SK-N-SH (cell line): ENCODE measurements around the gene SLC38A2. TPM values are rescaled to one million over a fixed set of nuclear protein-coding genes. Genes with fewer than 3 reads are reported as not detected.

Source experiments
- CTCF ChIA-PET: fragments of 300-600, 350-600 bp; formaldehyde crosslinking; extraction: SDS; loops from one replicate; lab custom pipeline; 2021; lab: Yijun Ruan, JAX
- POLR2A ChIA-PET: fragments of 350-600 bp; sonication (Branson Sonifier 250); formaldehyde crosslinking; extraction: SDS; loops from one replicate; lab custom pipeline; 2020; ENCODE audit warnings: antibody characterized with exemption, inconsistent platforms; lab: Yijun Ruan, JAX
- DNase-seq: peaks from one replicate; pipeline ENCODE4 v3.0.0; 2012
- H2AFZ ChIP-seq: fragments of 200-600 bp; sonication (generic); 2 replicates; pipeline ENCODE4 v1.8.1; 2016; ENCODE audit warnings: antibody characterized with exemption, mild to moderate bottlenecking, low read depth
- H3F3A ChIP-seq: fragments of 200-600 bp; sonication (generic); replicated peaks from 2 replicates; pipeline ENCODE3; 2016; ENCODE audit warnings: antibody characterized with exemption, mild to moderate bottlenecking; ENCODE audit not compliant: insufficient read depth
- H3K27ac ChIP-seq, 2 experiments: fragments of 200-500 bp in 1 of 2; fragments of 200-600 bp in 1 of 2; sonication (Bioruptor generic) in 1 of 2; sonication (generic), shearing (Covaris generic) in 1 of 2; 2 replicates each; pipeline versions ENCODE4 v1.5.1 to v1.6.1; 2014 to 2016; ENCODE audit warnings: low read depth in 2 of 2, inconsistent platforms in 1 of 2, low read length in 1 of 2, mild to moderate bottlenecking in 1 of 2, mixed read lengths in 1 of 2
- H3K27me3 ChIP-seq: fragments of 200-600 bp; sonication (generic), shearing (Covaris generic); 2 replicates; pipeline ENCODE4 v1.6.1; 2016; ENCODE audit warnings: mixed run types; ENCODE audit not compliant: insufficient read depth
- H3K36me3 ChIP-seq, 2 experiments: fragments of 200-500 bp in 1 of 2; fragments of 200-600 bp in 1 of 2; sonication (Bioruptor generic) in 1 of 2; sonication (generic) in 1 of 2; replicated peaks in 1 of 2; 2 replicates each; pipeline versions ENCODE3 to v1.5.1; 2014 to 2016; ENCODE audit warnings: low read length in 1 of 2, mild to moderate bottlenecking in 1 of 2; ENCODE audit not compliant: insufficient read depth in 2 of 2, control insufficient read depth in 1 of 2
- H3K4me1 ChIP-seq, 2 experiments: fragments of 200-500 bp in 1 of 2; fragments of 200-600 bp in 1 of 2; sonication (Bioruptor generic) in 1 of 2; sonication (generic), shearing (Covaris generic) in 1 of 2; 2 replicates each; pipeline versions ENCODE4 v1.5.1 to v1.6.1; 2014 to 2016; ENCODE audit warnings: low read depth in 1 of 2, low read length in 1 of 2, mixed run types in 1 of 2; ENCODE audit not compliant: insufficient read depth in 2 of 2, control insufficient read depth in 1 of 2
- H3K4me2 ChIP-seq: fragments of 200-600 bp; sonication (generic), shearing (Covaris generic); 2 replicates; pipeline ENCODE4 v1.6.1; 2017; ENCODE audit warnings: mixed run types
- H3K4me3 ChIP-seq, 2 experiments: fragments of 200-500 bp in 1 of 2; fragments of 200-600 bp in 1 of 2; sonication (Bioruptor generic) in 1 of 2; sonication (generic), shearing (Covaris generic) in 1 of 2; 2 replicates each; pipeline versions ENCODE4 v1.5.1 to v1.8.1; 2014 to 2016; ENCODE audit warnings: low read depth in 2 of 2, inconsistent platforms in 1 of 2, low read length in 1 of 2, mild to moderate bottlenecking in 1 of 2, mixed read lengths in 1 of 2, moderate library complexity in 1 of 2
- H3K79me2 ChIP-seq: fragments of 200-600 bp; sonication (generic); 2 replicates; pipeline ENCODE4 v1.8.1; 2017; ENCODE audit warnings: mild to moderate bottlenecking; ENCODE audit not compliant: insufficient read depth
- H3K9ac ChIP-seq: fragments of 200-600 bp; sonication (generic); 2 replicates; pipeline ENCODE4 v1.6.1; 2017; ENCODE audit warnings: mixed run types
- H3K9me2 ChIP-seq: fragments of 200-600 bp; sonication (generic); 2 replicates; pipeline ENCODE4 v1.6.1; 2017; ENCODE audit warnings: mixed run types
- H3K9me3 ChIP-seq: fragments of 200-600 bp; sonication (generic); 2 replicates; pipeline ENCODE4 v1.6.1; 2017; ENCODE audit warnings: mixed run types, mild to moderate bottlenecking, moderate library complexity
- H4K20me1 ChIP-seq: fragments of 200-600 bp; sonication (generic); 2 replicates; pipeline ENCODE4 v1.6.1; 2017; ENCODE audit warnings: mild to moderate bottlenecking, mixed run types; ENCODE audit not compliant: insufficient read depth
- CHD2 ChIP-seq: fragments of 150-350 bp; IDR thresholded peaks from 2 replicates; pipeline ENCODE4 v1.6.1; 2018; ENCODE audit warnings: low read length; ENCODE audit not compliant: partially characterized antibody
- ELF1 ChIP-seq: IDR thresholded peaks from 2 replicates; pipeline ENCODE4 v1.4.0; 2012
- EP300 ChIP-seq, 2 experiments: IDR thresholded peaks; 2 replicates each; pipeline versions ENCODE4 v1.4.0 to v1.6.1; 2012; ENCODE audit warnings: borderline replicate concordance in 1 of 2, low read depth in 1 of 2, low read length in 1 of 2
- FOXJ3 ChIP-seq: sonication (generic); formaldehyde crosslinking; IDR thresholded peaks from 2 replicates; pipeline ENCODE4 v1.5.1; 2020; ENCODE audit warnings: mild to moderate bottlenecking, missing genetic modification reagents
- GABPA ChIP-seq: IDR thresholded peaks from 2 replicates; pipeline ENCODE4 v1.4.0; 2012; ENCODE audit warnings: low read depth, mild to moderate bottlenecking
- GATA2 ChIP-seq: sonication (generic); formaldehyde crosslinking; IDR thresholded peaks from 2 replicates; pipeline ENCODE4 v1.5.0; 2020; ENCODE audit warnings: mild to moderate bottlenecking, missing genetic modification reagents
- JUND ChIP-seq: IDR thresholded peaks from 2 replicates; pipeline ENCODE4 v1.4.0; 2012
- NFIC ChIP-seq: IDR thresholded peaks from 2 replicates; pipeline ENCODE4 v1.4.0; 2012; ENCODE audit warnings: borderline replicate concordance
- NRF1 ChIP-seq: IDR thresholded peaks from 2 replicates; pipeline ENCODE4 v1.6.1; 2012; ENCODE audit warnings: low read depth, mild to moderate bottlenecking, low read length
- RCOR1 ChIP-seq: fragments of 150-350 bp; IDR thresholded peaks from 2 replicates; pipeline ENCODE4 v1.6.1; 2017; ENCODE audit warnings: antibody characterized with exemption, low read length
- TCF12 ChIP-seq: IDR thresholded peaks from 2 replicates; pipeline ENCODE4 v1.4.0; 2012
- WGBS: methylation state at CpG from one replicate; pipeline ENCODE4 v1.1.6; 2017; ENCODE audit warnings: low lambda C conversion rate; 5-methylcytosine and 5-hydroxymethylcytosine counted together
- polyA plus RNA-seq, 3 experiments: library from polyadenylated mRNA; depleted of rRNA; stranded (reverse); fragments of >200 nt; gene quantifications; 2 replicates each; pipeline ENCODE4 v1.2.3, GENCODE V29; 2012
- TF ChIP-seq, protein P1 (sequence below): fragments of 150-350 bp; IDR thresholded peaks from 2 replicates; pipeline ENCODE4 v1.6.1; 2017; ENCODE audit warnings: antibody characterized with exemption, low read length, low read depth, borderline replicate concordance
- TF ChIP-seq, protein P2 (sequence below): IDR thresholded peaks from 2 replicates; pipeline ENCODE4; 2012

SLC38A2 gene
- polyA plus RNA-seq, 1 of the 3 experiments (the other 2 are of a cell fraction) = 135 TPM

DNA sequence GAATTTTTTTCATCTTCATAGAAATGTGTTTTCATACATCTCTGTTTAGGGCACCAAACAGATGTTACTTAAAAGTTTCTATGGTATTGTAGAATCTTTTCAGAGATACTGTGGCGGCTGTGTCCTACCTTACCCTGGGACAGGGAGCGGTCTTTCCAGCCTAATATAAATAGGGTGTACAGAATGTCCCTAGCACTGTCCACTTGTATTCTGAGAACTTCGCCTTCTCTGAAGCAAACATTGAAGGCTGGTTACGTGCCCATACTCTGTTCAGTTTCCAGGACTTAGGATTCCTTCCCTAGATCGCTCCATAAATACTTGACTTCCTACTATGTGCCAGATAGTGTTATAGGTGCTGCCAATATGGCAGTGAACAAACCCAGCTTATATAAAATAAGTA is 24.3 kb upstream of the SLC38A2 start:
- H3F3A ChIP-seq = peaks cover 5% of the 10 kb centered on the region
- H4K20me1 ChIP-seq = no peaks in the 10 kb centered on the region
- H3K9ac ChIP-seq = no peak overlapping the region
- H3K9me3 ChIP-seq = no peaks in the 10 kb centered on the region
- H3K9me2 ChIP-seq = no peaks in the 10 kb centered on the region
- DNase-seq = no peak
- TF ChIP-seq JUND (no peak), CHD2 (no peak), GATA2 (CRISPR knock-in tag) (no peak), FOXJ3 (CRISPR knock-in tag) (no peak)
- H3K27ac ChIP-seq = no peak overlapping the region
- H2AFZ ChIP-seq = no peak overlapping the region
- no peaks in the 10 kb centered on the region for H3K36me3 ChIP-seq
- H3K4me3 ChIP-seq = no peak overlapping the region
- WGBS = 99% methylated on average over 5 of the region's 5 CpGs
- ChIA-PET POLR2A (no interaction called here), CTCF (no interaction called here)
- H3K27me3 ChIP-seq = no peaks in the 10 kb centered on the region
- H3K4me2 ChIP-seq = no peak overlapping the region
- peaks cover 6 to 10% of the 10 kb centered on the region in 2 experiments; a peak in 3 of 4 replicates for H3K4me1 ChIP-seq
- H3K79me2 ChIP-seq = no peaks in the 10 kb centered on the region

DNA sequence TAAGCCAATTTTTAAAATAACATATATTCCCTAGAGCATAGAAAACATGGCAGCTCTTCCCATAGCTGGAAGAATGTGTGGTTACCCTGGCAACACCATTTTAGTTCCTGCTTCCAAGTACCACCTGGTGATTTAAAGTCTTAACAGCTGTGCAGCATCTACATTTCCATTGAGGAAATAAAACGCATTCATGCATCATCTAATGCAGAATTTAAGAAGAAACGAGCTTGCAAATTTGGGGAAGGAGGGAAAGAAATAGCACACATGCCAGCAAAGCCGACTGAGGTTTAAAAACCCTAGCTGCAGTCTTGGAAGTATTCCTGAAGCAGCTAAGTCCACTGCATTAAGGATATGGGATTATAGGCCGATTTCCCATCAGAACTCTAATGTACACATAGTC is 22.8 kb upstream of the SLC38A2 start:
- peaks cover 4 to 18% of the 10 kb centered on the region in 2 experiments; a peak in 2 of 4 replicates for H3K4me1 ChIP-seq
- H3K27ac ChIP-seq = no peak overlapping the region
- peaks cover 1% of the 10 kb centered on the region for H3F3A ChIP-seq
- H4K20me1 ChIP-seq = no peaks in the 10 kb centered on the region
- no peaks in the 10 kb centered on the region for H3K9me3 ChIP-seq
- TF ChIP-seq RCOR1 (no peak), ELF1 (no peak), NRF1 (no peak), GABPA (no peak), CHD2 (no peak), TCF12 (no peak)
- TF ChIP-seq, protein P1, sequence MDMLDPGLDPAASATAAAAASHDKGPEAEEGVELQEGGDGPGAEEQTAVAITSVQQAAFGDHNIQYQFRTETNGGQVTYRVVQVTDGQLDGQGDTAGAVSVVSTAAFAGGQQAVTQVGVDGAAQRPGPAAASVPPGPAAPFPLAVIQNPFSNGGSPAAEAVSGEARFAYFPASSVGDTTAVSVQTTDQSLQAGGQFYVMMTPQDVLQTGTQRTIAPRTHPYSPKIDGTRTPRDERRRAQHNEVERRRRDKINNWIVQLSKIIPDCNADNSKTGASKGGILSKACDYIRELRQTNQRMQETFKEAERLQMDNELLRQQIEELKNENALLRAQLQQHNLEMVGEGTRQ = no peak
- no peak overlapping the region for H3K4me2 ChIP-seq
- H3K27me3 ChIP-seq = no peaks in the 10 kb centered on the region
- no peaks in the 10 kb centered on the region for H3K9me2 ChIP-seq
- no peaks in the 10 kb centered on the region for H3K79me2 ChIP-seq
- H3K9ac ChIP-seq = no peak overlapping the region
- DNase-seq = no peak
- 69% methylated on average over 4 of the region's 4 CpGs for WGBS
- ChIA-PET CTCF (no interaction called here), POLR2A (no interaction called here)
- H3K4me3 ChIP-seq = no peak overlapping the region
- peaks cover 0 to 2% of the 10 kb centered on the region in 2 experiments for H3K36me3 ChIP-seq
- no peak overlapping the region for H2AFZ ChIP-seq

DNA sequence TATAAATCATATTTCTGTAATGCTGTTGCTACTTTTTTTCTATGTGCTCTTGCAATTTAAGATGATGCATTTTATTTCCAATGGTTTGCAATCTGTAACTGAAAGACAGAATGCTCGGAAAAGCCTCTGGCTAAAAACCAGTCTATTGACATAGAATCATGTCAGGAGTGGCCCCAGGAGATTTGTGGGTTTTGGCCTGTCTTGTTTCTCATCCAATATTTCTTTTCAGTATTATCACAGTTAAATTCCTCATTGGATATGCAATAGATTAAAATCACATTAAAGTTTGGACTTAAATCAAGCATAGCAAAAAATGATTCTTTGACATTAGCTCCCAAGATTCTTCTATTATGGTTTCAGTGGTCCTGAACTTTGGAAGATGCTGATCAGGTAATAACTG is 19.1 kb upstream of the SLC38A2 start:
- Histone ChIP-seq H4K20me1 (no peaks in the 10 kb centered on the region), H3K27me3 (no peaks in the 10 kb centered on the region), H3K79me2 (no peaks in the 10 kb centered on the region), H3F3A (peaks cover 31% of the 10 kb centered on the region), H2AFZ (no peak overlapping the region), H3K27ac (peak overlapping the region in 1 of 2 experiments; percentile 45; a peak in 1 of 4 replicates), H3K9me2 (no peaks in the 10 kb centered on the region), H3K4me3 (no peak overlapping the region), H3K9me3 (no peaks in the 10 kb centered on the region), H3K9ac (no peak overlapping the region), H3K36me3 (peaks cover 0 to 4% of the 10 kb centered on the region in 2 experiments), H3K4me1 (peaks cover 6 to 55% of the 10 kb centered on the region in 2 experiments), H3K4me2 (no peak overlapping the region)
- TF ChIP-seq, protein P2, sequence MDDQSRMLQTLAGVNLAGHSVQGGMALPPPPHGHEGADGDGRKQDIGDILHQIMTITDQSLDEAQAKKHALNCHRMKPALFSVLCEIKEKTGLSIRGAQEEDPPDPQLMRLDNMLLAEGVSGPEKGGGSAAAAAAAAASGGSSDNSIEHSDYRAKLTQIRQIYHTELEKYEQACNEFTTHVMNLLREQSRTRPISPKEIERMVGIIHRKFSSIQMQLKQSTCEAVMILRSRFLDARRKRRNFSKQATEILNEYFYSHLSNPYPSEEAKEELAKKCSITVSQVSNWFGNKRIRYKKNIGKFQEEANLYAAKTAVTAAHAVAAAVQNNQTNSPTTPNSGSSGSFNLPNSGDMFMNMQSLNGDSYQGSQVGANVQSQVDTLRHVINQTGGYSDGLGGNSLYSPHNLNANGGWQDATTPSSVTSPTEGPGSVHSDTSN = peak; percentile 59
- TF ChIP-seq TCF12 (peak; percentile 49; the same call in 1 of the 2 replicates), NFIC (peak; percentile 29; the same call in 1 of the 2 replicates), EP300 (IDR thresholded peaks at IDR 0.05; ENCODE audit: borderline replicate concordance in 1 of 2, low read depth in 1 of 2, low read length in 1 of 2) (peak in 1 of 2 experiments; percentile 62; a peak in 1 of 4 replicates)
- TF ChIP-seq, protein P1 = no peak
- 72% methylated on average over 1 of the region's 1 CpG for WGBS
- ChIA-PET POLR2A (interaction anchor here (1.0 to 1.1 kb wide), 2 partner anchors 20 to 26 kb away, joined by 3 to 4 read pairs; no protein-coding TSS in a partner anchor), CTCF (no interaction called here)
- DNase-seq = no peak
